Tongue (tissue), 2 donors: ENCODE data around the gene UROS. TPM values are rescaled to one million over a fixed set of nuclear protein-coding genes. Genes with fewer than 3 reads are reported as not detected.
A peak's percentile ranks its signal among the peaks of the same experiment; 100 is the strongest.

Experiments
- DNase-seq: peaks from one replicate; pipeline ENCODE4 v3.0.0-alpha.2; 2015
- total RNA-seq: library from RNA; depleted of rRNA; stranded (reverse); fragments of >200 nt; gene quantifications from one replicate; pipeline ENCODE4 v1.2.3, GENCODE V29; 2014

The UROS gene
- 56.7 TPM for total RNA-seq

DNA sequence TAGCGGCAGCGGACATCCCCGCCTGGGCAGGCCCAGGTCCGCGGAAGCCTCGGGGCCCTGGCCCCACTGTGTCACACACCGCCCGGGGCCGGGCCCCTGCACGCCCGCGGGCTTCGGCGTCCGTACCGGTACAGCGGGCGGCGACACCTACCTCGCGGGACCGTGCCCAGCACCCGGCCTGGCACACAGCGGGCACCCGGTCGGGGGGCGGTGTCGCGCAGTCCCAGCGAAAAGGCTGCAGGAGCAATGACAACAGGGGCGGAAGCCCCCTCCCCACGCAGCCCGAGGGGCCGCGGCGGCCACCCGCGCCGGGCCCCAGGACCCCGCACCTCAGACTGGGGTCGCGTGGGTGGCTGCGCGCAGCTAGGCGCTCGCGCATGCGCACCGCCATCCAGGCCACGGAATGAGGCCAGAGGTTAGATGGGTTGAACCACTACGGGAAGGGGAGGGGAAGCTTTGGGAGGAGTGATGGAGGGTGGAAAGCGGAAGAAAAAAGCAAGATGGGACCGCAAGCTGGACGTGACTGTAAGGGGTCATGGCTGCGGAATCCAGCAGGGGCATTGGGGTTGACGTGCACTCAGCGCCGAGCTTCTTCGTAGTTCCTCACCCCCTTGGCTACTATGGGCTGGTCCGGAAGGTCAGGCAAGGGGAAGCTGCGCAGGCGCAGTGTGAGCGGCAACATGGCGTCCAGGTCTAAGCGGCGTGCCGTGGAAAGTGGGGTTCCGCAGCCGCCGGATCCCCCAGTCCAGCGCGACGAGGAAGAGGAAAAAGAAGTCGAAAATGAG is at the start of gene UROS, which contains the start of gene BCCIP:
UROS (minus strand) TSS at position 381 of the 785 bp plus-strand sequence. CDS start 6,759 bp downstream, outside the sequence.
BCCIP (plus strand) TSS at position 669 of the 785 bp plus-strand sequence; CDS start at position 681, 12 bp downstream.
- peak; percentile 97 for DNase-seq

DNA sequence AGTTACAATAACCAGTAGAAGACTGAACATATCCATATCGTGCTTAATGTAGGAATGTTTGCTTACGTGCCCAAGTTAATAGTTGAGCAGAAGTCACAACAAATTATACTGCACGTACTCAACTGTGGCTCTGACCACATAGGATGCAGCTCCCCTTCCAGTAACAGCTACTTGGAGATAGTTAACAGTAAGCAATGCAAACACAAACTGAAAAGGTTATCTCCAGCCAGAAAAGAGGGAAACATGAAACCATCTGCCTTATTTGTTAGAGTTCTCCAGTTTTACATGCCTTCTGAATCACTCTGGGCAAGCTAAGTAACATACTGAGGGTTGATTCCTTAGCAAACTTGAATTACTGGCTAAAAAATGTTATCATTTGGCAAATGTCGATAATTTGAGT is 48.3 kb upstream of the UROS start:
- DNase-seq = no peak

DNA sequence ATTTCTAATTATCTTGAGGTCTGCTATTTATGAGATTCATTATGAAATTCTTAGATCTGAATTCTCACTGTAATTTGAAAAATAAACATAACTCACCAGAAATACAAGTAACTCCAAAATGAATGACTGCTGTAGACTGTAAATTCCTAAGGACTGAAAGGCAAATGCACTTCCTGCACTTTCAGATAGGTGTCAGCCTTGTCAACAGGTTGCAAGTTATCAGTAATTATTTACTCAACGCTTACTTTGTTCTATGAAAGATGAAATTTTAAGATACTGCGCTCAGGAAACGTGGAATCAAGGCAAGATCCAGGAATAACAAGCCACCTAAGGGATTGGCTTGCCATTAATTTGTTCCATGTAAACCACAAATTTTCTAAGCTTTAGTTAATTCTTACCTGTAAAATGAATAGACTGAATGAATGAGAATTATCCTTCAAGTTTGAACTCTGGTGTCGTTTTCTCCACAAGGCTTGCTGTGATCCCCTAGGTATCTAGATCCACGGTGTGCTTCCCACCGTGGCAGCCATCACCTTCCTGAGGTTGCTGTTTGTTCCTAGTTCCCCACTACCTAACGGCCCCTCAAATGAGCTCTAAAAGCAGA is 45.4 kb upstream of the UROS start:
- peak; percentile 41 for DNase-seq

DNA sequence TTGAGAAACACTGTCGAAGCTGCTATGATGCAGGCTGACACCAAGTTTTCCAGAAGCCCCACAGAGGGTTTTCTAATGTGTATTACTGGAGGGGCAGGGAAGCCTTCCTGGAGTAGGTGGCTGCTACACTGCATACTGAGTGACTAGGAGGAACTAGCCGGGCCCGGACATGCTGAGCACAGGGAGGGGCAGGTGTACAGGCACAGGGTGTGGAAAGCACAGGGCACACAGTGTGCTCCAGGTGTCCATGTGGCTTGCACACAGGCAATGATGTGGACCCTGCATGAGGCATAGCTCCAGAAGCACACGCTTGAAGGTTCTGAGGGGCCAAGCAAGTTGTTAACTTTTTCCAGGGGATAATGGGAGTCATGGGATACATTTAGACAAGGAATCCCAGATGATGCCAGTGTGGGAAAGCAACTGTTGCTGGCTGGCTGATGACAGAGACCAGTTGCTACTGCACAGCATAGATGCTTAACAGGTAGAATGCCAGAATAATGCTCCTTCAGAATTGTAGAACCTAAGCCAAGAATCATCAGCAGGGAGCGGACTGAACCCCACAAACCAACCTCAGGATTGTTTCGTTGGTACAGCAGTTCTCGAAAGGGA is 43.5 kb upstream of the UROS start:
- DNase-seq = no peak

DNA sequence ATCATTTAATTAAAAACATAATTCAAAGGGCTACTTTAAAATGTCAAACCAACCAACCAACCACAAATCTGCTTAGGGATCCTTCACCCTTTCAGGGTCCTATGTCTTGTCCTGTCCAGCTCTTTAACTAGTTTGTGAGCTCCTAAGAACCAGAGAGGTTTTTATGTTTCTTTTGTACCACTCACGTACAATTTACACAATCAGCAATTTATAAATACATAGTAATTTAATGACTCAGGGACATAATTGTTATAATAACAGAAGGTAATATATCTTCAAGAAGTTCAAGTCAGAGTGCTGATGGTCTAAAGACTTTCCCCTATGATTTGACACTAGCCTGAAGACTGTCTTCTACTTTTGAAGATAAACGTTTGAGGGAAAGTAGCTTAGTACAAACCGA is 42.1 kb upstream of the UROS start:
- no peak for DNase-seq

DNA sequence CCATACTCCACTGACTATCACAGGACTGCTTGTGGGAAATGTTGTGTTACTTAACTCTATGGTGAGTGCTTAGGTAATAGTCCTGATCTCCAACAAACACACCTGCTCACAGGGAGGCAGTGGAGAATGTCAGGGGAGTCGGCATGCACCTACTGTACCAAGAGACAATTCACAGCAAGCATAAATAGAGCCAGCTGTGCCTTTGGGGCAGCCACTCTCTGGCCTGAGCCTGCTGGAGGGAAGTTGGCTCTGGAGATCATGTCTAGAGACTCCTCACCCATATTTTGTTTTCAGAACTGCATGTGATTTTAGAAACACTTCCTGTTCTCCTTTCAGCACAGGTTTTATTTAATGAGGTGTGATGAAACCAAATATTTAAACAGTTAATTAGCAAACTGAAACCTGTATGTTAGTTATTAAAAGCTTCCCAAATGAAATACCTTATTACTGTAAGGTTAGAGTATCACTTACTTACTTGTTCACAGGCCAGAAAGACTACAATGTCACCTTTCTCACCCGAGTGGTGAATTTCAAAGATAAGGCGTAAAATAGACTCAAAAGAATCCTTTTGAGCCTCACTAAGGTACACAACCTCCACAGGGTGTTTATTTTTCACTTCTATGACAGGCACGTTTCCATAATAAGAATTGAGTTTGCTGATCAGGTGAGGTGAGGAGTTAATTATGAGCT is 36.2 kb upstream of the UROS start:
- no peak for DNase-seq

DNA sequence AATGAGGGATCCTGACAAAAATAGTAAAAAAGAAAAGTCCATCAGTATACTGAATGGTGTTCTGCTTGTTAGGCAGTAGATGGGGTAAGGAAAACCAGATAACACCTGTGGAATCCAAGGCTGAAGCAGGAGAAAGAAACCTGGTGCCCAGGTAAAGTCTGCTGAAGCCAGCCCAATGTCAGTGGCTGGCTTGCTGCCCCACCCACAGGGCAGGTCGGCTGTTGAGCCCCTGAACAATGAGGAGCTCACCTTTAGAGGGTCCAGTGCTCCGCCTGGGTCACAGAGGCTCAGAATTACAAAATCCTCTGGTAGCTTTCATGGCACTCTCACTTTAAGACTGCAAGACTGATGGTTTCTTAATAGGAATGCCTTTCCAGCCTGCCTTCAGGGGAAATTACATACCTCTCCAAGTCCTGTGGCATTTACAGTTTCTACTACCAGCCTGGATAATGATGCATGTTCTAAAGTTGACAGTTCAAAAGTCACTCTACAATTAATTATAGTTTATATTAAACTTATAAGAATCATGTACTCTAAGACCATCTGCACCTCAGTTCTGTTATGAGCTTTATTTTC is 34.2 kb upstream of the UROS start:
- no peak for DNase-seq

DNA sequence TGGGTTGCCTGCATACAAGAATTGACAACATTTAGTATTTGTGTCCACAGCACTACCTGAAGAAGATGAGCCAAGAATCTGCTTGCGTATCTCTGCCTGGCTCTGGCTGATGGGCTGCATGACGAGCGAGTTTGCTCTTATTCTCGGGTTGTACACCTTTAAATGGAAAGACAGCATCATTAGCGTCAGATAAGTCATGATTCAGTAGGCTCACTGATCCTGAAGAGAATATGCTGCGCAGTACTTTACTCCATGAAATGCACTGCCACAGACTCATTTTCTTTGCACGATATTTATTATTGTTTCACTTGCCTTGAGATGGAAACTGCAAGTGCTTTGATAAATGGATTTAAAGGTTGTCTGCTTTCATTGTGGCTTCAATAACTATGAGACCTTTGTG is 29.4 kb upstream of the UROS start:
- no peak for DNase-seq

DNA sequence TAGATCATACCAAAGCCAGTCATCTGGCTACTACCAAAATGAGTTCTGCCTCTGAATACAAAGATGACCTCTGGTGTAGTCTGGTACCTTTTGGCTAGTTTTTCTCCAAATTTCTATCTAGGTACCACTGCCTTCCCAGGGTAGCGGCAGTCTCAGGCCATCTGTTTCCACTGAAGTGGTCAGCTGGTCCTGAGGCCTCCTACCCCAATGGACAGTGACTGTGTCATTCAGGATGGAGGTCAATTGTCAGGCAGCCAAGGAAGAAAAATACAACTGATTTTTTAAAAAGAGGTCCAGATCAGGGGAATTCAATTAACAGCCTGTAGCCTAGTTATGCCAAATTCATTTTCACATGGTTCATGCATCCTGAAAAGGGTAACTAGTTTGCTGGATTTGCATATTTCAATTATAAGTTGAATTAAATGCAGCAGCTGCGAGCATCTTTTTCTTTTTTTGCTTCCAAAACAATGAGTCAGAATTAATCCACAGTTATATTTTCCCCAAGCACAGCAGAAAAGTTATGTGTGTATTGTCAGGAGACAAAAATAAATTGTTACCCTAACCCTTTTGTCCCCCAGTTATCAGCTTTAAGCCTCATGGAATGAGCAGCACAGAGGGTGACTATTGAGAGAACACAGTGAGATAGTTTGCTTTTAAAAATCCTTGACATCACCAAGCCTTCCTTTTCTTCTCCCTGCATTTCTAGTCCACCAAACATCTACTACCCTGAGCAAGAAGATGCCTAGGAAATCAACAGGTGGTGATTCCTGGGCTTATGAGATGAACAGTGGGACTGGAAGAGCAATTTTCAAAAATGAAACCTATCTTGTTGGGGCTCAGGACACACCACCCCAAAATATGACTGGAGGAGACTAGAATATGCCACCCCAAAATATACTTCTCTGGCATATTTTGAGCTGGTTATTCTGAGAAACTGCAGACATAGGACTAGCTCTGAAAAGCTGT is 28.0 kb upstream of the UROS start:
- no peak for DNase-seq

DNA sequence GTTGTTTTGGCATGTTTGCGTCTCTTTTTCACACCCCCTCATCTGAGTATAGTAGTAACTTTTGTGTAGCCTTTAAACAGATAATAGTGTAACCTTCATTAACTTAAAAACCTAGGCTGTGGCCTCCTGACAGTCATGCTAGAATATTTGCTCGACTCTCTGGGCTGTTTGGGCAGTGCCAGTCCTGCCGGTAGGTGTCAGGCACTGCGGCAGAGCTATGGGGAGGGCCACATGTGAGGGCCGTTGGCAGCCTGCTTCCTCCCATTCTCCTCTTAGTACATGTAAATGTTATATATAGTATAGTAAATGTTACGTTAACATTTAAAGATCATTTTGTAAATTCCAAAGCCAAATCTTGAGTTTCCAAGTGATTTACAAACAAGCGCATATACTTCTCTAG is 26.4 kb upstream of the UROS start:
- no peak for DNase-seq

DNA sequence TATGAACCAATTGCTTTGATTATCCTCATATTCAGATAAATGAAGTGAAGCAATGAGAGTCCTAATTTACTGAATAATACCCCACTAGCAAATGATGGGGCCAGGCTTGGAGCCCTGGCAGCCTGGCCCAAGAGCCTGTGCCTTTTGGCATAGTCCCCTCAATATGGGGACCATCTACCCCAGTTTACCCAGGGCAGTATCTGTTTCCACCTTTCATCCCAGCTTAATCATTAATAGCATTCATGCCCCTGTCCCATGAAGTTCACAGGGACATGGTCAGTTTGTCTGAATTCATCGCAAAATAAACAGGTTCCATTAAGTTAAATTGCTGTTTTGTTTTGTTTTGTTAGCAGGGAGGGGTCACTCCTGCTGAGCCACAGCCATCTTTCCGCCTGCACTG is 25.8 kb upstream of the UROS start:
- DNase-seq = no peak

DNA sequence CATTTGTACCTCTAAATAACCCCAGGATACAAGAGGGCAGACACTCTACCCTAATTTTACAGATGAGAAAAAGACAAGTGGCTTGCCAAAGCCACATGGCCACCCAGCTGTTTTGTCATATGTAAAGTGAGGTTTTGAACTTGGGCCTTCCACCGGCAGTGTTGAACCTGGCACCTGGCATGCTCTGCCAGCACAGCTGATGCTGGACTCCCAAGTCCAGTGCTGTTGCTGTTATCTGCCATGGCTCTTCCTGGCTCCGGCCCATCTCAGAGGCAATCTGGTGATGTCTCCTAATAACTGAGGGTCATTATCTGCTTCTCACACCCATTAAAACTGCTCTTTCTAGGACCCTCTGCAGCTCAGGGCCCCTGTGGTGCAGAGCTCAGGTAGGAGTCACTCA is 25.3 kb upstream of the UROS start:
- DNase-seq = no peak

DNA sequence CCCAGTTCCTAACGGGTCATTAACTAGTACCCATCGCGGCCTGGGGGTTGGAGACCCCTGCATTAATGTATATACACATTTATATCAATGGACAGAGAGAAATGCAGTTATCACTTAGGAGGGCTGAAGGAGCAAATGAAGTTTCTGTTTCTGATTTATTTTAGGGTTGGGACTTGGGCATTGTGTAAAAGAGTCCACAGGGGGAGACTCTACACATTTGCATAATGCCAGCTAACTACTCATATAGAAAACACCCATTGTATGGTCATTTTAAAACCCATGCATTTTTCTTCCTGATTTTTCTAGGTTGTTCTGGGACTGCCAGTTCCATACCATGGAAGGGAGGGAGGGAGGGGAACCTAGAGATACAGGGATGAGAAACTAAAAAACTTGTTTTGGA is 23.8 kb upstream of the UROS start:
- DNase-seq = no peak

DNA sequence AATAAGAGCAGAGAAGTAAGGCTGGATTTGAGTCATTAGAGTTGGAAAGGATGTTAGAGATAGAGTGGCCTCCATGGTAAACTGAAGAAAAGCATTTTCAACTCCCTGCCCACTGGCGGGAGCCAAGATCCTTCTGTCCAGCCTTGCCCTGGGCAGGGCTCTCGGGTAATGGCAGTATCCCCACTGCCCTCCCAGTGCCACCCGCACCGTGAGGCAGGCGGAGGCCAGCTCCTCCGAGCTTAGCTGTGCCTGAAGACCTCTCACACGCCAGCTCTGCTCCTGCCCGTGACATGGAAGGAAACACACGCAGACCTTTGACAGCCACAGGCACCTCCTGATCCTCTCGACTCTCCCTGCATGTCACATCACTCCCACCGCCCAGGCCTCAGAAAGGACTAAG is 22.6 kb upstream of the UROS start:
- no peak for DNase-seq

DNA sequence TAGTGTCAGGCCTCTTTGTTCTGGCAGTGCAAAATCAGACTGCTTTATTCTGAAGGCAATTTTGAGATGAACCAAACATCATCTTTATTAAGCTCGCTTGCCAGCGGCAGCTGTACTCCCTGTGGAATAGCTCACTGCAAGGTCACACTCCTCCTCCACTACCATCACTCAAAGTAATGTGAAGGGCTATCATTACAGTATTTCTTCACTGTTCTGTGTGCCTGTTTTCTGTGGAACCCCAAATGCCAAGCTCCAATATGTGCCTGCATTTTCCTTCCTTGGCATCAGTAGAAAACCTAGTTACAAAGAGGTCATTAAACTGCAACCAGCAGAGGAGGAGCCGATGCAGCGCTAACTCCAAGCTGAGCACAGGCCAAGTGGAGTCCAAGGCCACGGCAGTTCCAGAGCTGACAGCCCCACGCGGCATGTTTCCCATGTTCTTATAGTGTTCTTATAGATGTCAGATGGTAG is 21.7 kb upstream of the UROS start:
- DNase-seq = peak; percentile 15

DNA sequence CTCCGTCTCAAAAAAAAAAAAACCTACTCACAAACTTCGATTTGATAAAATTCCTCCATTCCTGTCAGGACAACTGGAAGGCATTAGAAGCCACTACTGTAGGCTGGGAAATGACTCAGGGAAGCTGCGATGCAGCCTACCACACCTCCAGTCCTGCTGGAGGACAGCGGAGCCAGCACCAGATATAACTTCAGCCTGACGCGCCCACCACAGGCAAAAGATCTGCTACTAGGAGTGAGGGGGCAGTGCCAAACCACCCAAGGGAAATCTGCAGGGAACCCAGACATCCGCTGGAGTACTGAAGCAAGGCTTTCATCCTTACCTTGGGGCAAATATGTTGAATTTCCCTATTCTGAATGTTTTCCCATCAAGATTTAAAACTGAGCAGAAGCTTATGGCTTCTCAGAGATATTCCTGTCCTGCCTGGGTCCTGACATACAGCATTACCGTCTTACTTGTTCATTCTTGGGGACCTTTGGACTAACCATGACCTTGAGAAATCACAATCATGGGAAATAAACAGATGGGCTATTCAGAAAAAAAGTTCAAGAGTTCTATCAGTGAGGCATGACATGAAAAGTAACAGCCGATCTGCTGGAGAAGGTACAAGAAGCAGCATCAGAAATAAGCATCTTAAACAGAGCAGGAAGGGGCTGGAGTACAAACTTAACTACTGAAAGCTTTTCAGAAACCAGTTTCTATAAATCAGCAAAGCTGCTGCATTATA is 20.7 kb upstream of the UROS start:
- DNase-seq = no peak

DNA sequence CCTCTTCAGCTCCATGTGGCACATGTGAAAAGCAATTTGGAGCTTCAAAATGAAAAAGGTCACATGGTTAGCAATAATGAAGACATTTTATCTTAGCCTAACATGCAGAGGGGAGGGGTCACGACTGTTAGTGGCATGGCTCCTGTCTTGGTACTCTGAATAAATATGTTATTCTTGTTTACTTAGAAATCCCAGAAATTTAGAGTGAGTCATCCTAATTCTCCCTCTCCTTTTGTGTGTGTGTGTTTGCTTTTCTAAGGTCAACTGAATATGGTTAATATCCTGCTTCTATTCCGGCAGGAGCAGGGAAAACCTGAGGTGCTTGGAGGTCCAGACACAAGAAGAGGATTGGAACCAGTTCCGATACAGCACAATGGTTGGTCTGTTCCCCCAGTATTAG is 17.9 kb upstream of the UROS start:
- no peak for DNase-seq

DNA sequence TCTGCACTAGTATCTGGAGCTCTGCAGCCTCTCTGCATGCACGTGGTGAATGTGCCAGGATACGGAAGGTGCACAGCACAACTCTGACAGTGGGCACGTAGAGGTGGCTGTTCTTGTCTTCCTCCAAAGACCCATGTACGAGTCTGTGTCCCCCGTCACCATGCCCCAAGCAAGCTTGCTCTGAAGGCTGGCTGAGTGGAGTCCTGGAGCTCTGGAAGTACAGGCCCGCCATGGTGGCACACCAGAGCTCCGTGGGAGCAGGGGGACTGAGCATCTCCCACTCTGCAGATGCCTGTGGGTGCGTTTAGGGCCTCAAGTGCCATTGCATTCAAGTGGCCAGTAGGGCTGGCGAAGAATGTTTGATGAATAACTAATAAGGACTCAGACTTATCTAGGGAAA is 17.3 kb upstream of the UROS start:
- no peak for DNase-seq

DNA sequence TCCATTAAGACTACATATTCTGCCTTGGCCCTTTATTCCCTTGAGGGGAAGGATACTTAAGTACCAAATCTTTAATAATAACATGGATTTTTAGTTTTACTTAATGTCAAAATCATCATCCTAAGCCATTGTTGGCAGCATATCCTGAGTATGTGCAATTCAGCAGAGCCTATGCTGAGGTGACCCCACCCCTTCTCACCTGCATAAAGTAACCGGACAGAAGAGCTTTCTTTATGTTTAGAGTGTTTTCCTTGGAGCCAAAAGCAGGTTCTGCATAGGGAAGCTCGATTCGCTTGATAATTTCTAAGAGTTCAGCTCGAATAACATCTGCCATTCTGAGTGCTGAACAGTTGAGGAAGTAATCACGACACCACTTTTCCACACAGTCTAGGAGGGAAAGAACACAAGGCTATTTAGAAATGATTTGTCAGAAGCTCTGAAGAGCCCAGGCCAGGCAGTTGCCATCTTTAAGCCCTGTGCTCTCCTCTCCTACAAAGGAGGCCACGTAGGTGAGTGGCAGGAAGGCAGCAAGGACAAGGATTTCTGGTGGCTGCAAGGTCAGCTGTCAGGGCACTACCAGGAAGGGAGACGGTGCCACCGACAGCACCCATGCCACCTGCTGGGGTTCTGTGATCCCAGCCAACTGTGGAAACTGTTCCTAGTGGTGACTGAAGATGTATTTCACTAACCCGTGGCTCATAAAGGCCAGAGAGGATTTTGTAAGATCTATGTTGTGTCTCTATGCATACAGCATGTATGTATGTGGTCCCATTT is 15.9 kb upstream of the UROS start:
- DNase-seq = peak; percentile 17

DNA sequence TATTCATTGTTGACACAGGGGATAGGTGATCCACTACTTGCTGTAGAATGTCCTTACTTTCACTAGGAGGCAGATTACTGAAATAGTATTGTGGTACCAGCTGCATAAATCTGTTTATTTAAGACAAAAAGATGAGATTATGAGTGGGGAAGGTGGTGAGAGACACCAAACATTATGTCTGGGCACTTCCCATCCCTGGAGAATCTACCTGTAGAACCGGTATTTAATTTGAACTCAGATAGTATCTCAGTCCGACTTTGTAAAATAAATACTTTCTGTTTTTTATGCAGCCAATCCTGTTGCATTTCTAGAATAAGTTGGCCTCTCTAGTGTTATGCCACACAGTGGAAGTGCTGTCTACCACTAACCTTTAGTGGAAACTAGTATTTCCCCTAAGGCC is 13.7 kb upstream of the UROS start:
- peak; percentile 43 for DNase-seq
